IPS-NIHi11 (cell line): ENCODE results near the gene CMSS1.

Experiments used
- DNase-seq: peaks from one replicate; pipeline ENCODE4 v3.0.0; 2012; ENCODE audit warnings: mixed read lengths, low spot score

Gene CMSS1

DNA sequence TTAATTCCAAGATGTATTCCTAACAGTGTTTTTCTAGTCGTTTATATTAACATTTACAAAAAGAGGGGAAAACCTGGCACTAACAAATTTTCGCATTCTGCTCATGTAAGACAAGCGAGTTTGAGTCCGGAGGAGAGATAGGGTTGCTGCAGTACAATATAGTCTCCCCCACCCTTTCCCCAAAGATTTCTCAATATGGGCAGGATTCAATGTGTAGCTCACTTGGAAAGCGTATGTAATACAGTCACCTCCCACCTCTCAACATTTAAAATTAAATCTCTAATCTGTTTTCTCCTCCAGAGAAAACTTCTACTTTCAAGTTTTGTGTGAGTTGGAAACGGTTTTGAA lies 57.9 kb downstream of the CMSS1 start:
- no peak for DNase-seq

DNA sequence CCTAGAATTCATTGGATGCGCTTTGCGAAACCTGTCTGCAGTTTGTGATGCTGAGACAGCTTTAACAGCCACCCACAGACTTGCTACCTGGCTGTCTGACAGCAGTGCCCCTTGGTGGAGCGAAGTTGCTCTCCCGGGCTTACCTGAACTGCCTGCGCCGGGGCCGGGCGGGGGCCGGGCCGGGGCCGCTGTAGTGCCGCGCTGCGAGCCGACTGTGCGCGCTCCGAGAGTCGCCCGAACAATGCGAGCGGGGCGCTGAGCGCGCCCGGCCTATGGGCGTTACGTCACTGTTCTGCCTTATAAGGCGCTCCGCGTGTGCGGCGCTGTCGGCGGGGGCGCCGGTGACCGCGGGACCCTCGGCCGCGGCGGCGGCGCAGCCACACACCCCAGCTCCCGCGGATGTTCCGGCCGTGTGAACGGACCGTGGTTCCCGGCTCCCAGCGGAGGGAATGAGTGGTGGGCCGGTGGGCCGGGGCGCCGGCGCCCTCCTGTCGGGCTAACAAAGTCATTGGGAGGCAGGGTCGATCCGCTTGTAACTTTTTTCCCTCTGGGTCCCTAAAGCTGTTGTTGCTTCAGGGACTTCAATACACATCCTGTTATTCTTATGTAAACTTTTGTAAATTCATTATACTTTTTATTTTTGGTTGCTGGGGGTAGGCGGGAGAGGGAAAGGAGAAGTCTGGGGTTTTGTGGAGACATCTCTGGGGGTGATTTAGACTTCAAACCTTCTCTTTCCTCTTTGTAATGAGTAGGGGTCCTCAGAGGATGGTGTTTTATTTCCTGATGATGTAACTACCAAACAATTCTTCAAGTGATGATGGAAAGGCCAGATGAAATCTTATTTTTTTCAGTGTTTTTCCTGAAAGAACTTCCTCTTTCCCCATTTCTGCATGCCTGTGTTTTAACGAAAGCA lies 58.5 kb downstream of the CMSS1 start:
- peak; percentile 87 for DNase-seq

DNA sequence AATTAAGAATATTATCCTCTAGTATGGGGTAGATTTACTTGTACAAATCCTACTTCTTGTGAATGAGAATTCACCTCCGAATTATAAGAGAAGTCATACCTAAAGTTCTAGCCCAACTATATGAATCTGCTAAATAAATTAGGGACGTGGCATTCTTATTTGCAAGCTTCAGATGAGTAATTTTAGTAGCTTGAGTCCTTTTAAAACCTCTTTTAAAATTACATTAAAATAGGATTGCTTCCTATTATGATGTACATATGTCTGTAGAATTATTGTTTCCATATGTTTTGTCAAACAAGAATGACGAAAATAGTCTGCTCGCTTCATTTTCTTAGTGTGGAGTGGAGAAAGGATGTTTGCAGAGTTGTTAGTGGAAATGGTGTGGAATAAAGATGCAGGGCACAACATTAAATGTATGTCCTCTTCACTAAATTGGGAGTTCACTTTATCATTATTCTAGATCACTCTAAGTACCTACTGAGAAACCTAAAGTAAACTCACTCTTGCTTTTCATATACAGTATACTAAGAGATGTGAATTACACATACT lies 59.4 kb downstream of the CMSS1 start:
- no peak for DNase-seq

DNA sequence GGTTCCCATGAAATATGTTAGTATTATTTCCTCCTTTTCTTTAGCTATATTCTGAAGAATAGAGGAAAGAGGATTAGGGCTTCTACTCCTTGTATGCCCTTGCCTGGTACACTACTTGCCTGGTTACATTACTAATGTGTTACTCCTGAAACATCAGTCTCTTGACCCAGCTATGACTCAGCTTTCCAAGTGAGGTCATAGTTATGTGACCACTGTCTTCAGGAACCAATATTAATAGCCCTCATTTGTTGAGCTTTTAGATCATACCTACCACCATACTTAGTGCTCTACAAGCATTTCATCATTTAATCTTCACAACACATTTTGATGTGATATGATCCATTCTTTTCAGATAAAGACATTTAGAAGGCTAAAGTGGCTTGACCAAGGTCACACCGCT lies 60.3 kb downstream of the CMSS1 start:
- no peak for DNase-seq

DNA sequence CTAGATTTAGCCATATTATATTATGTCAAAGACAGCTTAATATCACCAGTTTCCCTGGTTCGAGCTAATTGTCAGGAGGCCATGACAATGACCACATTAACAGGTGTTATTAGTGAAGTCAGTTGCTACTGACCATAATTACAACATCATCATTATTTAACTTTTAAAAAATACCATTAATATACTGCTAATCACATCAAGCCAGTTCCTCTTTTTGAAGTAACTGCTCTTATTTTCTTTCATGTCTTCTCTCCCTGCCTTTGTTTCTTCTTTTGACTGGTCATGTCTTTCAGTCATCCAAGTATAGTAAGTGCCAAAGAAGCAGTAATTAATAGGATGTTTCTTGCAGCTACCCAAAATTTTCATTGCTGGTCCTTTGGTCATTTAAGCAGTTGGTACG lies 61.6 kb downstream of the CMSS1 start:
- no peak for DNase-seq

DNA sequence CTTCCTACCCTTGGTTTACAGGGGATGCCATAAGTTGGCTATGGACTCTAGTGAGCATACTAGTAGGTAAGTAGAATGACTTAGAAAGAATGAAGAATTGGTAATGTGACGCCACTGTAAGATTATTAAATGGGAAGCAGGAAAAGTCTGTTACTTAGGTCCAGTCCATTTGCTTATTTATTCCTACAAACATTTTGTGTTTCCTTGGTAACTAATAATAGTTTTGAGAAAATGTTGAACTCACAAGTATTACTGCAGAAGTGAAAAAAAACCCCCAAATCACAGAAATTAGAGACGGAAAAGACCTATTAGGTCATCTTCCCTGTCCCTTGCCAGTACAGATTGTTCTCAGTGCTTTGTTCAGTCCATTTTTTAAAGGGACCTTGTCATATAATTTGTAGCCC lies 63.5 kb downstream of the CMSS1 start:
- no peak for DNase-seq

DNA sequence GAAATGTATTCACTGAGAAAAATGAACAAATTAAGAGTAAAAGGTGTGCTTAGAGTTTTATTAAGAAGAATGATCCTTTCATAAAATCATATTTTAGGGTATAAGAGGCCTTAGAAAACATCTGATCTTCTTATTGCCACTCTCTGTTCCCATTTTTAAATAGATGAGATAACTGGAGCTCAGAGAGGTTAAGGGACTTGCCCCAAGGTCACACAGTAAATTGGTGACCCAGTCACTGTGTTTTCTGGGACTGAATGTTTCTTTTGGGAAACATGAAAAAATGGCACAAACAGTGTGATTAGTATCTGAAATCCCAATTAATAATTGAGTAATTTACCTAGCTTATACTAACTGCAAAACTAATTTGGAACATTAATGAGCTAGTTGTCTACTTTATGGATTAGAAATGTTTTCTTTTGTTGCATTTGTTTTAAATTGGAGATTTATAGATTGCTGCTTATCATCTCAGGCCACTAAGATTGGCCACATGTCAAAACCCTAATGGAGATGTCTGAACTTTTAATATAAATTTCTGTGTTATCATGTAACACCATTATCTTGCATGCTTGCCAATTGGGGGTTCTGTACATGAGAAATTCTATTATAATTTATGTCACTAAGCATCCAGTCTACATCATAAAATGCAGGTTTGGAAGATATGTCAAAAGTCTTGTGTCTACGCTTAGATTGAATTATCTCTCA lies 64.9 kb downstream of the CMSS1 start:
- no peak for DNase-seq

DNA sequence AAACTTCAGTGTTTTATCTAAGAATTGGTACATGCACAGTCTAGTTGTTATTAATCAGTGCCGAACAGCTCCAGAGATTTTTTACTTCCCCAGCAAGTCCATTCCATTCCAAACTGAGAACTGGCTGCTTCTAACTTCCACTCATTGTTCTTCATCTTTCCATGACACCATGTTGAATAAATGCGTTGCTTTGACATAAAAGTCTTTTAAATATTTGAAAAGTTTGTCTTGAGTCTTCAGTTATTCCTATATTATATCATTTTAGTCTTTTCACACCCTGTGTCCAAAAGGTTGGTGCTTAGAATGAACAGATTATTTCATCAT lies 65.4 kb downstream of the CMSS1 start:
- no peak for DNase-seq

DNA sequence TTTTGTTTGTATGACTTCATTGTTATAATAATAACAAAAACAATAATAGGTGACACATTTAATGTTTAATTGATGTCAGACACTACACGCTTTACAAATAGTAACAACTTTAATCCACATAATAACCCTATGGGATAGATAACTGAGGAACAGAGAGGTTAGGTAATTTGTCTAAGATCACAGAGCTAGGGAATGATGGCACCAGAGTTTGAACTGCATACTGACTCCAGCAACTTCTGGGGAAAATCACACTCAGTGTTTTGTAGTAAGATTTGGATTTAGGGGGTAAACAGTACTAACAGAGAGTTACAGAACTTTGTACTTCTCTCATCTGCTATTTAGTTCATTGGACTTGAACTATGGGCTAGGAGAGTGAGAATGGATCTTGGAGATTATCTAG lies 66.0 kb downstream of the CMSS1 start:
- DNase-seq, result no peak

DNA sequence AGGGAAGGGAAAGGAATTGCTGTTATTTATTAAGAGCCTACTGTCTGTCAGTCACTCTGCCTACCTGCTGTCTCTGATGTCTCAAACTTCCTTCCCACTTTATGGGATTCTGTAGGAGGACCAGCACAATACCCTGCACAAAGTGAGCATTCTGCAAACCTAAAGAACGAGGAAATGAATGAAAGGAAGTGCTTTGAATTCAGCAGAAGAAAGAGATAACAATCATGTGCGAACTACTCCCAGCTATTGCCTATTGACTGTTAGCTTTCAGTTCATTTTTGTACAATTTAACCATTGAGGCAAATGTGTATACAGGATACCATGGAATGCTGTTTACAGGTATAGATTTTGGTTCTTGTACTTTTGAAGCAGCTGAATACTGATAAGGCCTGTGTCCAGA lies 66.8 kb downstream of the CMSS1 start:
- DNase-seq, result no peak

DNA sequence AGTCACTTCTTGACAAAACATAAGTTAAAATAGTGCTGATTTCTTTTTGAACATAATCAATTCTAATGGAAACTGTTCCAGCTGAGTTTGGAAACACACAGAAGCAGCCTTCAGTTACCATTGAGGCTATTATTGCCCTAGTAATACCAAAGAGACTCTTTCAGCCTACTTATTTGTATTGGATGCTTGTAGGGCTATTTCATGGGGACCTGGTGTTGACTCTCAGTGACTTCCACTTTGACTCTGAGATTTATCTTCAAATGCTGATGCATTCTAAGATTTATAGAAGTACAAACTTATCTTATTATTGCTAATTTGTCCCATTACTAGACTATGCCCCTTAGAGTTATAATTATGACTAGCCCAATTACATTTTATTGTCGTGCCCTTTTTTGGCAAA lies 67.4 kb downstream of the CMSS1 start:
- no peak for DNase-seq

DNA sequence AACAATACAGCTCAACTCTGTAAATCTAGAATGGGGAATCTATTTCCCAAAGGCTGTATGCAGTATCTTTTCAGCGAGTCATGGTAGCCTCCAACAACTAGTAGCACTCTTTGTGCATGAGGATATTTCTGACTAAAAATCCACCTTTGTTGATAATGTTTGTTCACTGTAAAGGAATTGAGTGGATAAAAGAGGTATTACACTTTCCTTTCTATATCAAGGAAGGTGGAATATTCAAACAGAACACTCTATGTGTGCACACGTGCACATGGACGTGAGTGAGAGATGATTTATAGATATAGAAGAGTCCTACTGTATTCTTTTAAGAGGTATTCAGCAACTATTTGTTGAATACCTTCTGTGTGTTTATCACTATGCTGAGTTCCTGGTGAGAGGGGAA lies 68.2 kb downstream of the CMSS1 start:
- no peak for DNase-seq

DNA sequence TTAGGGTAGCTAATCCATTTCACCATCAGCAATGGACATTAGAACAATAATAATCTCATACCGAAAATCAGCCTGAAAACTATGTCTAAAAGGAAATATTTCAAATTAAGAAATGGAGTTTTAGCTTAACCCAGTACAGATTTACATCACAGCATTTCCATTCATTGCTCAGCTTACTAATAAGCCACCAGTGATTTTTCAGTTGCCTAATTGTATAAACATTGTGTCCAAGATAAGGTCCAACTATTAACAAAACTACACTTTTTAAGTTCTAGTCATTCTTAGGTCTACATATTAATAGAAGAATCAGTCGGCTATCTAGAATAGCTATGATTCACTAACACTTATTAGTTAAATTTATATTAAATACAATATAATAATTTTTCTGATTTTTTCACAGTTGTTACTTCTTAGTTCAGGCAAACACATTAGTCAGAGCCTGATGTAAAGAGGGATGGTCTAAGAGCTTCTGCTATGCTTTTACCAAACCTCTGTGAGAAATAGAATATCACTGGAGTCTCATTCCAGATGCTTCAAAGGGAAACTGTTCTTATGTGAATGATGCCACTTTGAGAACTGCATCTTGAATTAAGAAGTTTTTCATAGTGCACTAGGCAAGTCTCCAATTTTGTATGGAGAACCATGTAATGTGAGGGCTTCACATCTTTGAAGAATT lies 74.1 kb downstream of the CMSS1 start:
- no peak for DNase-seq

DNA sequence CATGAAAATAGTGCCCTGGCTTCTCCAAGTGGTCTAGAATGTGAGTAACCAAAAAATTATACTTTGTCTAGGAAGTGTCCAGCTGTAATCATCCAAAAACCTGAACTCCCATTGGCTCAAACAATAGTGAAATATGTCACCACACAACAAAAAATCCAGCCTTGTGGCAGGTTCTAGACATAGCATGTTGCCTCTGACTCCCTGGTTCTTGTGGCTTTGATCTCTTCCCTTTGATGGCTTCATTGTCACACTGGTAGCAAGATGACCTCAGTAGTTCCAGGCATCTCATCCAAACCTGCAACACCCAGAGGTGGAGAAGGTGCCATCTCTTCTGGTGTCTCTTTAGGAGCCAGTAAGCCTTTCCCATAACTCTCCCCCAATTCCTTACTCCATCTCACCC lies 74.7 kb downstream of the CMSS1 start:
- DNase-seq, result no peak

DNA sequence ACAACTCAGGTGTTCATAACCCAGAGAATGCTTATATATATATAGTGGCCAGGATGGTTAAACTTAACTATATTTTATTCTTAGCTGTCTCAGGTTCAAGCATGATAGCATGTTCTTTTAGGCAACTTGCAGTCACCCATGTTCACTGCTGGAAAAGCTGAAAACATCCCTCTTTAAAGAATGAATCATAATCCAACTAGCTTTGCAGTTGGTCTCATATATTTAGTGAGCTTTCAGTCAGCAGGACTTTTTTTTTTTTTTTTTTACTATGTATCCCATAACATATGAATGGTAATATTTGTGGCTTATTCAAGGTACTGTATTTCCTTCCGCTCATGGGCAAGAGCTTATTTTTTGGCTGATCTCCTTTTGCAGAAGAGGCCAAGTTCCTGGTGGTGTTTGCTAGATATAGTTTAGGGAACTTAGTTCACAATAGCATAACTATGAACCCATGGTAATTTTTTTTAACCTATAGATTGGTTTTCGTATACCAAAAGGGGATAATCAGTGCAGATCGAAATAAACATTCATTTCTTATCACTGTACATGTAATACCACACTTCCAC lies 77.6 kb downstream of the CMSS1 start:
- no peak for DNase-seq

DNA sequence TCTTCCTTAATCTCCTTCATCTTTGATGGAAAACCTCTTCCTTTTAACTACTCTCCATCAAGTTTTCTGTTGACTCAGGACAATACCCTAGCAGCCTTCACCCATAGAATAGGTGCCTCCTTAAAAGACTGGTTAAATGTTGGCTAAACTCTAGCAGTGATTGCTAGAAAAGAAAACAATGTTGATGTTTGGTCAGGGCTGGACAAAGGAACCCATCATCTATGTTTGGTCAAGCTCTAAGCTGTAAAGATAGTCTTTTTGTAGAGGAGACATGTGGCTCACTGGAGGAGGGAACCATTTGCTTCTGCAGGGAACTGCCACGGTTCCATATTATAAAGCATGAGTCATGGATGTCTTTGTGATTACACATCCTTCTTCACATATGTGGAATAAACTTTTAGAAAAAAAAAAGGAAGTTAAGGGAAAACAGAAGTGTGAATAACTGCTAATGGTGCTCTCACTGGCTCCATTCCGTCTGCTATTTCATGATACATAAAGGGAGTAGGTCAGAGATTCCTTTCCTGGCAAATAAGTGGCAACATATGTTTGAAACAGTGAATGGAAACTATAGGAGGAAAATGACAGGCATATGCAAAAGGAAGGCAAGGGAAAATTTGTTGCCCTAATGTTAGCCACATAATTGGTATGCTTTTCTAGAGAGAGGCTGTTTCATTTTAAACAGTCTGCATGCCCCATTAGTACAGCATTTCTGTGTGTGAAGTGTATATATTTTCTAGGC lies 78.2 kb downstream of the CMSS1 start:
- DNase-seq, result no peak

DNA sequence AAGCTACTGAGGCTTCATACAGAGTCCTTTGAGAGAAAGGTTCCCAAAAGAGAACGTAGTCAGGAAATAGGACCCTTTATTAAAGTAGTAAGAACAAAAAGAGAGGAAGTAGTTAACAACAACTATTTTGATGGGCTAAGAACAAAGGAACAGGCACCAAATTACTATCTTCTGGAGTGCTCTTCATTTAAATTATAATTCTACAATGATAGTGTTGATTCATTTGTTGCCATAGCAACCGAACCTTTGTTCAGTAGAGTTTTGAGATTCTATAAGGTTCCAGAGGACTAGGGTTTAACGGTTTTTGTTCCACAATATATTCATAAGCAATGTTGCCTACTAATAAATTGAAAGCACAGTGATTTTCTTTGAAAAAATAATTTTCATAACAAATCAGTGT lies 78.8 kb downstream of the CMSS1 start:
- no peak for DNase-seq

DNA sequence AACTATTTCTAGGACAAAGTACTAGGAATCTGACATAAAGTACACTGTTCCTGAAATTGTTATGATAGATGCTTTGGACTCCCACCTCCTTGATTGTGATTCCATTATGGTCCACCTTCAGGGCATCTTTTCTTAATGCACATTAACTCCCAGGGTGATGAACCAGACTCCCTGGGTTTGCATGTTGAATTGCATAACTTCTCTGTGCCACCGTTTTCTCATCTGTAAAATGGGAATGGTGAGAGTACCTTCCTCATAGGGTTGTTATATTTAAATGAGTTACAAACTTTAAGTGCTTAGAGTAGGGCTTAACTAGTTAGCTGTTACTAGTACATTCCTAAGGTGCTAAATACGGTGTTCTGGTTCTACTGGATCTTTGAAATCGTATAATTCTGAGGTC lies 81.9 kb downstream of the CMSS1 start:
- DNase-seq, result no peak

DNA sequence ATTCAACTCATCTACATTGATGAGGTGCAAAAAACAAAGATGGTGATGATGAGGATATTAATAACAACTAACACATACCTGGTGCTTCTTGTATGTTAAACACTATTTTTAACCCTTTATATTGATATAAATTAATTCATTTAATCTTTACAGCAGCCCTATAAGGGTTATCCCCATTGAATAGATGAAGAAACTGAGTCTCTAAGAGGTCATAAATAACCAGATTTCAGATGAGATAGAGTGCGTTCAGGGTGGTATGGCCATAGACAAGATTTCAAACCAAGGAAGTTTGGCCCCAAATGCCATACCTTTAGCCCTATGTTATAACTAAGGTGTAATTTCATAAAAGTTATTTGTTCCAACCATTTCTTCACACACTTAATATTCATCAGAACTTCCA lies 82.6 kb downstream of the CMSS1 start:
- no peak for DNase-seq

DNA sequence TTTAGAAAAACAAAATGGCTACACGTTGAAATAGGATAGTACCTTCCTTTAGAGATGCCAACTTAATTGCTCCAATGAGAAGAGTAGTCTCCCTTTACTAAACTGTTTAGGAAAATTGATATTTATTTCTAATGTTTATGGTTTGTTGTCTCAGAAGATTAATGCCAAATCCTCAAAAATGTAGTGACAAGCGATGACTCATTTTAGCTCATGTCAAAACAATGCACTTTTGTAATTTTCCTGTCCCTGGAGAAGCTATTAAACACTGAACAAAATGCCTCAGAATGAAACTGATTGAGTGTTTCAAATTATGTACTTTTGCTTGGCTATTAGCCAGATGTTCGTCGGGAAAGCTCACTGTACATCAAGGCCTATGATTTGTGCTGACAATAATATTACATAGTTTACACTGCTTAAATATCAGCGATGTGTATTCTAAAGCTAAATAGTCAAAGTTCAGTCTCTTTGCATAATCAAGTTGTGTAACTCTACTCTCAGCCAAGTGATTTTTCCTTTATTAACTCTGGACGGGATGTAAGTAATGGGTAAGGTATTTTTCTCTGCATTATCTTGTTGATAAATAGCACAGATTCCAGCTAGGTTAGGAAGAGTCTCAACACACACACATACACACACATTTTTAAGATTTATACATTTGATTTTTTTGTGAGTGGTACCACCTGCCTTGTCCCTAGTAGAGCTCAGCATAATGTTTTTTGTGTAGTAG lies 83.7 kb downstream of the CMSS1 start:
- DNase-seq, result no peak

DNA sequence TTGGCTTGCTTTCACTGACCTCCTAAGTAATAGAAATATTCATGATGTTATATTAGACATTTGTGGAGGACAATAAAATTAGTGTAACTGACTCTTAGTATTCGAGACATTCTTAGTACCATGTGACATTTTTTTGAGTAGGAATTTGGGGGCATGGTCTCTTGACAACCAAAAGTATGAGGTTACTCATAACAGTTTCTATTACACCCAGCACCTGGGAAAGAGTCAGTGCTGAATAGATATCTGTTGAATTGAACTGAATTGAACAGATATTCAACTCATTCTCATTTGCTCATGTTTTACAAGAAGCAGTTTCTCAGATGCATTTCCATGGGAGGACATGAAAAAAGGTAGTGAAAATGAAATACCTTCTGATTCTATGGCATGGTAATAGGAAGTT lies 84.4 kb downstream of the CMSS1 start:
- DNase-seq, result no peak
